HG02840 (cell line): Measurements from ENCODE around the gene CDH4.

Experiments used
- ATAC-seq: cut with Tn5 transposase; IDR thresholded peaks from one replicate; pipeline ENCODE4 v1.9.1; 2021; ENCODE audit warnings: mild to moderate bottlenecking, moderate library complexity, moderate number of reproducible peaks; ENCODE audit not compliant: unreplicated experiment, low FRiP score

The CDH4 gene

DNA sequence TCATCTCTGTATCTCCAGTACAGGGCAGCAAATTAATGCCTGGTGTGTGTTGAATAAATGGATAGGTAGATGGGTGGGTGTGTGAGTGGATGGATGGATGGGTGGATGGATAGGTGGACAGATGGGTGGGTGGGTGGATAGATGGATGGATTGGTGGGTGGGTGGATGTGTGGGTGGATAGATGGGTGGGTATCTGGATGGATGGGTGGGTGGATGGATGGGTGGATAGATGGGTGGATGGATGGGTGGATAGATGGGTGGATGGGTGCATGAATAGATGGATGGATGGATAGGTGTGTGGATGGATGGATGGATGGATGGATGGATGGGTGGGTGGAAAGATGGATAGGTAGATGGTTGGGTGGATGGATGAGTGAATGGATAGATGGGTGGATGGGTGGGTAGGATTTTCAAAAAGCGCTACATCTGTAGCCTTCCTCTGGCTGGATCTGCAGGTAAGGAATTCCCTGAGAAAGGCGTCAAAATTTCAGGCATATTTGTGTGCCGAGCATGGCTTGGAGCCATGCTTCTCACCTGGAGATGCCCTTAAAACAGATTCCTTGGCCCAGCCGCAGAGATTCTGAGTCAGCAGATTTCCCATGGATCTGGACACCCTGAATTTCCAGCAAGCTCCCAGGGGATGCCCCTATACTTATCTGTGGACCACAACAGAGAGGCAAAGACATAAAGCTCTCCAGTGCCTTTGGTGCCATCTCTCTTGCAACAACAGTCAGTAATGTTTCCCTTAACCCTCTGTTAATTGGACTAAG is 177.6 kb downstream of the CDH4 start:
- no peak for ATAC-seq

DNA sequence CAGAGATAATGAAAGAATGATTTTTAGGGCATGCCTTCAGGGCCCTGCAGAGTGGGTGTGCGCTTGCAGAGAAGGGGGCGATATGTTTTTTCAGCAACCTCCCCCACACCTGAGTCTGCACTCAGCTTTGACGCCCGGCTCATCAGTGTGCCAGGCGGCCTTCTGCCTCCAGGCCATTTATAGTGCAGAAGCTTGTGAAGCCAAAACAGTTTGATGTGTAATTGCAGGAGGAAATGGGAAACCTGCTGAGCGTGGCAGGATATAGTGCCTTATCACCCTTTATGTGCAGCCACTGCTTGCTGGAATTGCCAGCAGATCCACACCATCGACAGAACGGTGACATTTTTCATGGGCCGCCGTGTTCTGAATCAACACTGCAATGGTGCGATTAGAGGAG is 178.2 kb downstream of the CDH4 start:
- no peak for ATAC-seq

DNA sequence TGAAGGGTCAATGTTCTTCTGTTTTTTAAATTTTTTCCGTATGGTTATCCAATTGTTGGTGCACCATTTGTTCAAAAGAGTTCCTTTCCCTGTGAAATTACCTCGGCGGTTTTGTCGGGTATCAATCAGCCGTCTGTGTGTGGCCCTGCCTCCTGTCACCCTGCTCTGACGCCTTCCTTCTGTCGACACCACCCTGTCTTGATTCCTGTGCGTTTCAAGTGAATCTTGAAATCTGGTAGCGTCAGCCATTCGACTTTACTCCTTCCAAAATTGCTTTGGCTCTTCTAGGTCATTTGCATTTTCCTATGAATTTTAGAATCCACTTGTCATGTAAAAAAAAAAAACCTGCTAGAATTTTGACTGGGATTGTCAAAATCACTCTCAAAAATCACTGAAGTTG is 181.1 kb downstream of the CDH4 start:
- no peak for ATAC-seq

DNA sequence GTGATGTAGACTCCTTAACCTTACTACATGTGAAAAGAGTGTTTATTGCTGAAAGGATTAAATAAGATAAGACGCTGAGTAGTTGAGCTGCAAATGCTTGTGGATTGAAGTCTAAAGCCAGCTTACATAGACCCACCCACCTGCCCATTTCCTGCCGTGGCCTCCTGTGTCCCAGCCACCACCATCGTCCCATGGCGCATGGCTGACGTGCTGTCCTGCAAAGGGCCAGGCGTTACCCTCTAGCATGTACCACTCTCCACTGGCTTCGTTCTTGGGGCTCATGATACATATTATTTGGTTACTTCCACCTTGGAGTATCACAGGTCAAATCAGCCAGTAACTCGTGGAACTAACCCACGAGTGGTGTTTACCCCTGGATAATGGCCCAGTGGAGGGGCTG is 181.8 kb downstream of the CDH4 start:
- ATAC-seq = no peak

DNA sequence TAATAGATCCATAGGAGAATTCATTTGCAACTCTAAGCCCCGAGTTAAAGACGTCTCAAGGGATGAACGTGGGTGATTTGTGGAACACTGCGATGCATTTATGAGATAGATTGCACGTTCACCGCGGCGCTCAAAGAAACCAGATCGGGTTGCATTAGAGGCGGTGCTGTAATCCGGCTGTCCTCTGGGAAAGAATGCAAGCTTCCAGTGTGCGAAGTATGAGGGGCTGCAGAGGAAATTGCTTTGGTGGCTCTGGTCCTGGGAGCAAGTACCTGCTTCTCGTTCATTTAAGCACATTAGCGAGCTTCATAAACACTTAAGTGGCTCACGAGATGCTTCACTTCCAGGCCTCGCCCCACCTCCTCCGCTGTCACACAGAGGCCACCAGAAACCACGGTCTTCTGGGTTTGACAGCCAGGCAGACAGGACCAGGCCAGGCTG is 182.3 kb downstream of the CDH4 start:
- ATAC-seq = no peak

DNA sequence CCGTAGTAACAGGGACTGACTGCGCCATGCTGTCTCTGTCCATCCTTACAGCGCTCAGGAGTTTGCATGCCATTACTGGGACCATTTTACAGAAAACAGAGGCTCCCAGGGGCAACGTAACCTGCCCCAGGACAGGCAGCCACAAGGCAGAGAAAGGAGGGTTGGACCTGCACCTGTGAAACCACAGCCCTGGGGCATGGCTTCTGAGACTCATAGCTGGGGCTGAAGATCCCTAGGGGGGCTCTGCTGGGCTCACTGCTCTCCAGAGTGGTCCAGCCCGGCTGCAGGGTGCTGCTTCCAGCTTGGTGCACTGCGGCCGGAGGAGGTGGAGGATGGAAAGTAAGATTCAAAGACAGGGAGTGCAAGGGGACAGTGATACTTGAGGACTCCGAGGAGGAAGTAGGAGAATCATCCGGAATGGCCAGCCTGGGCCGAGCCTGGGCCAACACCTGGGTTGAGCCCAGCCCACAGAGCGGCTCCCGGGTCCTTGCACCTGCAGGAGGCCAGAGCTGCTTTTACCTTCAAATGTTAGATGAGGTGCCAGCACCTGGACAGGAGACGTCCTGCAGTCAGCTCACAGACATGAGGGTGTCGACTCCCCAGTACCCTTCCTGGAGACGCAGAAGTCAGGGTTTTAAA is 183.2 kb downstream of the CDH4 start:
- no peak for ATAC-seq

DNA sequence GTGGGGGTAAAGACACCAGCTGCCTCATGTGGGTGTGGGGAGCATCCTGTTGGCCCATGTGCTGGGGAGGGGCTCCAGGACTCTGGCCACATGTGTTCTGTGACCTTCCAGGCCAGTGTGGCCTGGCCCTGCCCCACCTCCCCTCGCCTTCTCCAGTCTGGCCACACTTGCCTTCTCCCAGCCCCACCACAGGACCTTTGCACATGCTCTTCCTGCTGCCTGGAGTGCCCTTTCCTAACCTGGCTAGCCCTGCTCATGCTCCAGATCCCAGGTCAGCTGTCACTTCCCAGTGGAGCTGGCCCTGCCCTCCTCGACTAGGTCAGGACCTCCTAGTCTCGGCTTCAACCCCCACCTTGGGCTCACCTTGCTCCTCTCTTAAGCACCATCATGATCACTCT is 183.8 kb downstream of the CDH4 start:
- no peak for ATAC-seq

DNA sequence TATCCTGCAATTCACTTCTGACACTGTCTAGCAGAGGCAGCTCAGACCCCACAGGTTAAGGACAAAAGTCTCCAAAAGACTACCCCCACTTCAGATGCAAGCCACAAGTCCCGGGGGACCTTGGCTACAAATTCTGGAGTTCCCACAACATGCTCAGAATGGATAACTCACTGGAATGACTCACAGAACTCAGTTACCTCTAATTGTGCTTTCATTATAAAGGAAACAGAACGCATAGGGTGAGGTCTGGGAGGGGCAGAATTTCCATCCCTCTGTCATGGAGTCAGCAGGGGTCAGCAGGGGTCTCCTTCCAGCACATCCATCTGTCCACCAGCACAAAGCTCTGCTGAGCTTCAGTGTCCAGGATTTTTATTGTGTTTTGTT is 184.2 kb downstream of the CDH4 start:
- ATAC-seq = no peak

DNA sequence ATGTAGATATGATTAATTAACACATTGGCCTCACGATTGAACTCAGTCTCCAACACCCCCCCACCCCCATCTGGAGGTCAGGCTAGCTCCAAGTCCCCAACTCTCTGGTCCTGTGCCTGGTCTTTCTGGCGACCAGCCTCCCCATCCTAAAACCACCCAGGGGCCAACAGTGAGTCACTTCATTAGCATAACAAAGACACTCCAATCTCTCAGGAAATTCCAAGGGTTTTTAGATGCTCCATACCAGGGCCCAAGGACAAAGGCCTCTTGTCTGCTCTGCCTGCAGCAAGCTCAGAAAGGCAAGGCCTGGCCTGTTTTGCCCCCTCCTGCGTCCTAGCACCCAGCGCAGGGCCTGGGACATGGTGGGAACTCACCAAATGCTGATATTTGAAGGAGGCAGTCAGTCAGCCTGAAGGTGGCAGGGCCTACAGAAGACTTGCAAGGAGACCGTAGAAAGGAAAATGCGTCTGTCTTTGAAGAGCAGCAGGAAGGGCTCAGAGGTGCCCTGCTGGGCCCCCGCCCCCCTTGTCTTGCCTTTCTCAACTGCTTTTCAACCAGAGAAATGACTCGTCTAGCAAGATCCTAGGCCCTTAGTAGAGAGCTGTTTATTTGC is 184.7 kb downstream of the CDH4 start:
- ATAC-seq = no peak

DNA sequence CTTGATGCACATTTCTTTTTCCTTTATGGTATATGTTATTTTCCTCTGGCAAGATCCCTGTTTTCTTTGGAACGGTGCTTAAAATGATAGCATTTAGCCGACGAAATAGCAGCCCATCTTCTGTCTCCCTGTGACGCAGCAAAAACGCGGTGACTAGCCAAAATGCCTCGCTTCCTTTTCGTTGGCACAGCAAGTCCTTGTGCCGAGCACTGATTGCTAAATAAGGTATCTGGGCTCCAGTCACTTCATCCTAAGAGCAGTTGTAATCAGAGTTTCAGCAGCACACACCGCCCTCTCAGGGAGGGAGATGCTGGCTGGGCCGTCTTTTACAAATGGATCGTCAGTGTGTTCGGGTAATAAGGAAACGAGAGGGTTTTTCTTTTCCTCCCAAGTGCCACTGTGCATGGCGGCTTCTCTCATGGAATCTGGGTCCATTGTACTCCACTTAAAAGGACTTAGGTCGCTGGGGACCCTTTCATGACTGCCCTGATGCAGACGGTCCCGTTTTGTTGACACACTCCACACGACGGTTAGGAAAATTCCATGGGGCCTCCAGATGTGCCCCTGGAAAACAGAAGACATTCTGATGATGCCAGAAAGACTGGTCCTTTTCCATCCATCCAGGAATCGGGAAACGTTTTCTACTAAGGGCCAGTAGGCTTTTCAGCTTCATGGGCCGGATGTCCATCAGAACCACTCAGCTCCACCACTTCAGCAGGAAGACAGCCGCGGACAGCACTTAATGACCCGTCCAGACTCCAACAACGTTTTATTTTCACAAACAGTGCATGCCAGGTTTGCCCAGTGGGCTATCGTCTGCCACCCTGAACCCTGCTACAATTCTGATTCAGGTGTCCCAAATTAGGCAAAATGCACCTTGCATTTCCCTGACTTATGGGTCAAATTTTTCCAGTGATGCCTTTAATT is 185.5 kb downstream of the CDH4 start:
- ATAC-seq = no peak

DNA sequence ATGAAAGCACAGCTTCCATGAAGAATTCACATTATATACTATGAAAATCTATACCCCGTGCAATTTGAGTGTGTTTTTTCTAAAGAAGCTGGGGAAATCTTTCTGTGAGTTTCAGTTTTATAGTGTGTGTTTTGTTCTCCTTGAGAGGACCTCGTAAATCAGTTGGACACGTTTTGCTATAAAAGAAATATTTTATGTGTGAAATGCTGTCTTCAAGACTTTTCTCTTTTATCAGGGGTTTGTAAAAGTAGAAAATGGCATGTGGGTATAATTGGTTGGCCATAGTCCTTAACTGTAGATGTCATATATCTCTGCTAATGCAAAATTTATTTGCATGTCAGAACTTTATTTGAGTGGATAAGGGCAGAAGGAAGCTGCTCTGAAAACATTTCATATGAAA is 186.2 kb downstream of the CDH4 start:
- no peak for ATAC-seq

DNA sequence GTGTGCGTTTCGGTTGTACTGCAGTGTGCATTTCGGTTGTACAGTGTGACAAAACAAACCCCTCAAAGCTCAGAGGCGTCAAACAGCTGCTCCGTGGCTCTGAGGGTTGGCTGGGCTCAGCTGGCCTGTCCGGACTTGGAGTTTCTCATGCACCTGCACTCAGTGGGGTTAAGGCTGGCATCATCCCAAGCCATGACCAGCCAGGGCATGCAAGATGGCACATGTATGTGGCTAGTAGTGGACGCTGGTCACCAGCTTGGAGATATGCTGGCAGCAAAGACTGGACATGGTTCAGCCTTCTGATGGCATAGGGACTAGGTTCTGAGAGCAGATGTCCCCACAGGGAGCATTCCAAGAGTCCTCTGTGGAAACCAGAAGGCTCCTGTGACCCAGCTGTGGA is 187.2 kb downstream of the CDH4 start:
- no peak for ATAC-seq

DNA sequence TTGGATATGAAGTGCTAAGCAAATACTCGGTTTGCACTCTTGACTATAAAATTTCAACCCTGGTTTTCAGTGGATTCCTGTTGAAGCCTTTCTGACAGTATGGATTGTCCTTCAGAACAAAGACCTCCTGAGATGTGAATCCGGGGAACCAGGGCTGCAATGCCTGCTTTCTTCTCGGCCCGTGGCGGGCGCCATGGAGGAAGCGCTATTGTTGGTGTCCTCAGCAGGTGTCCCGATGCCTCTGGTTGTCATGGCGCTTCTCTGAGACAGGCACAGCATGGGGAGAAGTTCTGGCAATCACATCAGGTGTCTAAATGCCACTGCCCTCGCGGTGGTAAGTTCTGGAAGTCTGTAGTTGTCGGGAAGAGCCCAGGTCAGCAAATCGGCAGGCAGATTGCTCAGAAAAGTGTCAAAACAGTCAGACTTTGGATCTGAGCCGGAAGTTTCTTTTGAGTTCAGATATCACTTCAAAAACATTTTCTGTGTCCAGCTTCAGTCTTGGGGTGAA is 188.5 kb downstream of the CDH4 start:
- ATAC-seq = no peak

DNA sequence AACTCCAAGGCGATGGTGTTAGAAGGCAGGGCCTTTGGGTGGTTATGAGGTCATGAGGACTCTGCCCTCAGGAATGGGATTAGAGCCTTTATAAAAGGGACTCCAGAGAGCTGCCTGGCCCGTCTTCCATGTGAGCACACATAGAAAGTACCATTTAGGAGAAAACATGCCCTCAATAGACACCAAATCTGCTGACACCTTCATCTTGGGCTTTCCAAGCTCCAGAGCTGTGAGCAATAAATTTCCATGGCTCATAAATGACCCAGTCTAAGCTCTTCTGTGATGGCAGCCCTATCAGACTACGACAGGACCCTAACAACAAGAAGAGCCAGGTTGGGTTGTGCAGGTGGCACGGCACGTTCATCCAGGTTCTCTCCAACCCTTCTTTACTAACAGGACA is 189.5 kb downstream of the CDH4 start:
- ATAC-seq = no peak

DNA sequence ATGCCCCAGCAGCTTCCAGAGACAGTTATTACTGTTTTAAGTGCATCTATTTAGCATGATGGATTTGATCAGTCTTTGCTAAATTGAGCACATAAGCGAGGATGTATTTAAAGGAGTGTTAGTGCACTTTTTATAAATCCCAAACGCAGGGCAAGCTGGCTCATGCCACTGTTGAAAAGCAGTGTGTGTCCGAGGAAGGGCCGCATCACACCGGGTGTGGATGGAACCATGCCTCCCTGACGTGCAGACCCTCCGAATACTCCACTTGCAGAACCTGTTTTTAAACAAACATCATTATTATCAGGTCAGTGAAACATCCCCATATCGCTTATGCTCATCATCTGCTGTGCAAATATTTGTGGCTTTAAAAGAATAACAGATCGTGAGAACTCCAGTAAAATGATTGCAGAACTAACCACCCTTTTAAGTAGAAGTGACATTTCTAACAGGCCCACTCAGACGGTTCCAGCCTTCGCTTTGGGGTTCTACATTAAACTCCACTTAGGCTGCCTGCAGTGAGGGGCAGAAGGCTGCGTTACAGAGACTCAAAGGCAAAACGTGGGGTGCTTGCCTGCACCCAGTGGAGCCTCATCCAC is 190.1 kb downstream of the CDH4 start:
- ATAC-seq = no peak

DNA sequence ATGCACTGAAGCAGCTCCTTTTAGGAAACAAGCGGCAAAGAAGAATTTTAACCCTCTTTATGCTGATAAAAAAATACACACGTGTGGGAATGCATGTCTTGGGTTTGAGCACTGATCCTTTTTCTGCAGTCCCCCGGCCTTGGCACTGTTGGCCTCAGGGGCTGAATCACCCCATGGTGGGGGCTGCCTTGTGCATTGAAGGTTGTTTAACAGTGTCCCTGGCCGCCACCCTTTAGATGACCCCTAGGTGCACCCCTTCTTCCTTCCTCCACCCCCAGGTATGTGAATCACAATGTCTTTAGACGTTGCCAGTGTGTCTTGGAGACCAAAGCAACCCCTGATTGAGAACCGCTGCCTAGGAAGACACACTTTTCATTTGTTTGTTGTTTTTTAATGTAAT is 190.7 kb downstream of the CDH4 start:
- ATAC-seq = no peak

DNA sequence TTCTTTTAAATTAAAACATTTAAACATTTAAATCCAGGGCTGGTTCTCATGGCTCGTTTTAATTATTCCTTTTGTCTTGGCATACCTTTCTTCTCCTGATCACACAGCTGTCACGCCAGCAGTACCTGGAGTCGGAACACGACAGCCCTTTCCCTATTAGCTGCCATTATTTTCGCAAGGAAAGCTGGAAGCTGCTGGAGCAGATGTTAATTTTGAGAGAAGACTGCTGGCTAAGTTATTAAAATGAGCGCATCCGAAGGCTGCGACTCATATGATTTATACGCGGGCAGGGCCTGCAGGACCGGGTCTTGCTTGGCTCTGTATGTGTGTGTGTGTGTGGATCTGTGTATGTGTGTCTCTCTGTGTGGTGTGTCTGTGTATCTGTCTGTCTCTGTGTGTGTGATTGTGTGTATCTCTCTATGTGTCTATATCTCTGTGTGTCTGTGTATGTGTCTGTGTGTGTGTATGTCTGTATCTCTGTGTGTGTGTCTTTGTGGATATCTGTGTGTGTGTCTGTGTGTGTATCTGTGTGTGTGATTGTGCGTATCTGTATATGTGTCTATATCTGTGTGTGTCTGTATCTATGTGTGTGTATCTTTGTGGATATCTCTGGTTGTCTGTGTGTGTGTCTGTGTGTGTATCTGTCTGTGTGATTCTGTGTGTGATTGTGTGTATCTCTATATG is 191.5 kb downstream of the CDH4 start:
- no peak for ATAC-seq

DNA sequence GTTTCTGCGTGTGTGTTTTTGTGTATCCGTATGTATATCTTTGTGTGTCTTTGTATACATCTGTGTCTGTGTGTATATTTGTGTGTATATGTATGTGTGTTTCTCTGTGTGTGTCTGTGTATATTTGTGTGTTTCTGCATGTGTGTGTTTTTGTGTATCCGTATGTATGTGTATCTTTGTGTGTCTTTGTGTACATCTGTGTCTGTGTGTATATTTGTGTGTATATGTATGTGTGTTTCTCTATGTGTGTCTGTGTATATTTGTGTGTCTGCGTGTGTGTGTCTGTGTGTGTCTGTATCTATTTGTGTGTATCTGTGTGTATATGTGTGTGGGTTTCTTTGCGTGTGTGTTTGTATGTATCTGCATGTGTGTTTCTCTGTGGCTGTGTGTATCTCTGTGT is 192.6 kb downstream of the CDH4 start:
- ATAC-seq = no peak

DNA sequence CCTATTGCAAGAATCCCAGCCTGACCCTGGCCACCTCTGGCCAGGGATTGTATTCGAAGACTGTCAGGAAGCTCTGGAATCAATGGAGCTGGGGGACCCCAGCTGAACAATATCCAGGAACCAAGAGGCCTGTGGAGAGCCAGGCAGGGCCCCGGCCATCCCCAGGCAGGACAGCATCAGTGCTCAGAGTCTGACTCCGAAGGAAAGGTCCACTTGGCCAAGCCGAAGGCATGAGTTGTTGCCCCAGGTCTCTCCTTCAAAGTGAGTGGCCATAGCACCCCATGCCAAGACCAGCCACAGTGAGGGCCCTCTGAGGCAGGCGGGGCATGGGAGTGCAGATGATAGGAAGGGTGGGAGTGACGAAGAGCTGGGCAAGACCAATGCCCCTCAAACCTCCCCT is 193.1 kb downstream of the CDH4 start:
- no peak for ATAC-seq

DNA sequence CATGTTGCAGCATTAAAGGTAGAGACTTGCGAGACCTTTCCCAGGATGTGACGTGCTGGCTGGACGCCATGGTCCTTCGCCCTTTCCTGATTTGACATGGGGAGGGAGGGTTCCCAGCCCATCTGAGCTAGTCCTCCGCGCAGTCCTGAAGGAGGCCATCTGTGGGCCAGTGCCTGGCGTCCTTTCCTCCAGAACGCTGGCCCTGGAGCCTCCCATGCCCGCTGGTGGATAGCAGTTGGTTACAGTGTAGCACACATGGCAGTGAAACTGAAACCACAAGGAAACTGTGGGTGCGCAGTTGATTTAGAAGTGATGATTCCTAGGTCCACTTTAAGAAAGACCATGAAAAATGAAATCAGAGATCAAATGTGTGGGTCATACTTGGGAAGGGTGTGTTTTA is 193.7 kb downstream of the CDH4 start:
- no peak for ATAC-seq
